NCI-H460 (cell line): ENCODE data around the gene UBFD1. TPM values are rescaled to one million over a fixed set of nuclear protein-coding genes. Genes with fewer than 3 reads are reported as not detected.
"Not testable (repeated sequence)": the region's sequence is repeated elsewhere in the genome, so short reads cannot be mapped to it uniquely, and the experiment has no call there.

Experiments
- DNase-seq: peaks from one replicate; pipeline ENCODE4 v3.0.0-alpha.2; 2016; ENCODE audit warnings: low read depth; ENCODE audit errors: extremely low read depth
- total RNA-seq: library from RNA; depleted of rRNA; stranded (reverse); fragments of >200 nt; shearing (Covaris generic); gene quantifications from 2 replicates; pipeline ENCODE4 v1.2.3, GENCODE V29; 2014

Gene UBFD1
- total RNA-seq, 1 experiment from 2014 or later, result 59.6 TPM

DNA sequence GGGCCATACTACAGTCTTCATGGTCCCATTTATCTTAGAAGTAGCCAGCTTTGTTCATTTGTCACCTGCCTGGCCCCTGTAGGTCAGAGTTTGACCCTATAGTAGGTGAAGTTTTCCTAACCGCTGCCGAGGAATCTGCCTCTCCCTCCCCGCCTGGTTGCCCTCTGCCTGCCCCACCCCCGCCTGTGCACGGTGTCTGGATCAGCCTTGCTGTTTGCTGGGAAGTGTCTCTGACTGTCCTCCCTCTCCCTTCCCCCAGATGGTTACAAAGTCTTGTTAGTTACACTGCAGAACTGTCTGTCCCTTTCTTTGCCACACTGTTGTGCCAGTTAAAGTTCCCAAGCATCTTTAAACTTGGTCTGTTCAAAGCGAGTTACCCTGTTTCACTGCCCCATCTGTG, 5.7 kb downstream of the UBFD1 start:
- no peak for DNase-seq

DNA sequence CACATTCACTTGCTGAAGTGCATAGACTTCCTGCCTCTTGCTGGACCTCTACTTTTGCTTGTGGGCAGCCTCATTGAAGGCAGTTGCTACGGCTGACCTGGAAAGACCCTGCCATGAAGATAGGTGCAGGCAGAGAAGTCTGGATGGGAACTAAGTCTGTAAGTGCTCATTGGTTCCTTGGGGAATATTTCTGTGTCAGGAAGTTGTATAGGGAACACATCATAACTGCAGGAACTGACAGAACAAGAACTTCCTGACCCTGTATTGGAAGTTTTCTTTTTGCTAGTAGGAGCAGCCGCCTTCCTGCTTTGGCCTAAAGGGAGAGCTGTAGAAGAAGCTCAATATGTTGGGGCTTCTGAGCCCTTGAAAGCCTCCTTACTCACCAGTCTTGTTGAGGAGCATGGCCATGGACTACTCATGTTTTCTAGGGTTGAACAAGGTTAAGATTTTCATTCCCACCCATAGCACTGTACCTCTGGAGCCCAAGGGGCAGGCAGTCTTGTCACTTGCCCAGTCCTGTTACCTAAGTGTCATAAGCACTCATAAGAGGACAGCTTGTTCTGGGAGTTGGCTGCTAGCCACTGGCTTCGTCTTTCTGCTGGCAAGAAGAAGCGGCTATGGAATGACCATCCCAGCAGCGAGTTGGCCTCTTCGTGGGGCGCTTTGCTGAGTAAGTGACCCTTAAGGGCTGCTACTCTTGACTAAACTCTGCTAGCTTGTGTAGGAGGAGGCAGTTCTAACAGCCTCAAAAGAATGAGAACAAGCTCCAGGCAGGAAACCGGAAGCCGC, 7.2 kb downstream of the UBFD1 start:
- DNase-seq, result no peak

DNA sequence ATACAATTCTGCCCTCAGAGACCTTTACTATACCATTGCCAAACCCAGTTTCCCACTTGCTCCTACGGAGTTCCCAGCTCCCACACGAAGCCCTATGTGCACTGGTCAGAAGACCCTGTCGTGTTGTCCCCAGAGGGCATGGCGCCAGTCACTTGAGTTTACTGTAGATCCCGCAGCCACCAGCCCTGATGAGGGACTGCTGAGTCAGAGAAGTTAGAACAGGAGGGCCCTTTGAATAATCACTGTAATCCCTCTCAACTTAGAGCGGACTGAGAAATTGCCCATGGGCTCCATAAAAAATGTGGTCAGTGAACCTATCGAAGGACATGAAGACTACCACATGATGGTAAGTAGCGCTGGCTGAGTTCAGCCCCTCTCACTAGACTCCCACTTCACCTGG, 9.2 kb downstream of the UBFD1 start:
- DNase-seq, result no peak

DNA sequence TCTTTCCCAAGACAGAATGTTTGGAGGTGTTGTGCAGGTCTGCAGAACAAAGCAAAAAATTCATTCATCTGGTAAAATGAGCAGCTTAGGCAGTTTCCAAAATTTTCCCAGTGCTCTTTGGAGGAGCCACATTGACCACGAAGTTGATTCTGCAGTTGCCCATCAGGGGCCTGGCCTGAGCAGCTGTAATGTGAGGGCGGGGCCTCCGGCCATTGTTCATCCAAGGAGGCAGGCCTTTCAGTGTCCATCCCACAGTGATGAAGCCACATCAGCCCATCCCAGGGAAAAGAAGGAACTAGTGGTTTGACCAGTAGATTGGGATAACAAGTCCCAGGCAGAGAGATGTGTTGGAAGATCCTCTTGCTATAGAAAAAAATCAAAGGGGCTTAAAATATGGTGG, 10.1 kb downstream of the UBFD1 start:
- DNase-seq, result no peak

DNA sequence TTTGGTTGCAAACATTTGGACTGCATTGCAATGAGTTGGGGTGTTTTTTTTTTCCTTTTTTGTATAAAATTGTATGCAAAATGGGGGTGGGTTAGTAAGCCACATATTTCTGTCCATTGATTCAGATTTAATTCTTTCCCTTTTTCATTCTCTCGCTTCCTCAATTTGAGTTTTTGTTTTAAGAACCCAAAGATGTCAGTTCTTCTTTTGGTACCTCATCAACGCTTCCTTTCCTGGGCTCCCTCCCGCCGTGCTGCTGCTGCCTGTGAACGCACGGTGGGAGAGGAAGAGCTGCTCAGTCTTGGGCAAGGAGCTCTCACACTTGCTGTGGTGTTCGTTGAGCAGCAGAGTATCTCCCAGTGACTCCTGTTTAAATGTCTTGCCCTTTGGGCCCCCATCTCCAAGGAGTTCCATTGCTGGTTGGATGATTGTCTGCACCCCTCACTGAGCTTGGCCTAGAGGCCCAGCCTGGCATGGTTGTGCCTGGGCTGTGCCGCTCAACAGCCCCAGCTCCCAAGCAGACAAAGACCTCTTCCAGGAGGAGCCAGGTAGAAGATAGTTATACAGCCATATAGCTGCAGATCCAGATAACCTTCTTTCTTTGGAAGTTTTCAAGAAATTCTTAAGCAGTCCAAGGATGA, 13.6 kb downstream of the UBFD1 start:
- no peak for DNase-seq

DNA sequence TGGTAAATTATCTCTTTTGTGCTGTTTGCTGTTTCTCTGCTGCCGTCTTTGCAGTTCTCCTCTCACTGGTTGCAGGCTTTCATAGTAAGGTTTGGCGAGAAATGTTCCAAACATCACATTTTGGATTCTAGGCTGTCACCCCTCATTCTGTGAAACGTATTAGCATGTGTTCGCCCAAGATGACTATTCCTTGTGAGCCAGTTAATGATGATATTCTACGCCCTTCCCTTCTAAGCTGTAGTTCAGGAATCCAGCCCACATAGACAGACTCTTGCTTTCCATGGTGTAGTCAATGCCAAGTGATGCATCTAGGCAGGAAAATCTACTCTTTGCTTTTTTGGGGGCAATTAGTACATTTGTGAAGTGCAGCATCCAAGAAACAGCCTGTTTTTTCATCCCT, 14.4 kb downstream of the UBFD1 start:
- no peak for DNase-seq

DNA sequence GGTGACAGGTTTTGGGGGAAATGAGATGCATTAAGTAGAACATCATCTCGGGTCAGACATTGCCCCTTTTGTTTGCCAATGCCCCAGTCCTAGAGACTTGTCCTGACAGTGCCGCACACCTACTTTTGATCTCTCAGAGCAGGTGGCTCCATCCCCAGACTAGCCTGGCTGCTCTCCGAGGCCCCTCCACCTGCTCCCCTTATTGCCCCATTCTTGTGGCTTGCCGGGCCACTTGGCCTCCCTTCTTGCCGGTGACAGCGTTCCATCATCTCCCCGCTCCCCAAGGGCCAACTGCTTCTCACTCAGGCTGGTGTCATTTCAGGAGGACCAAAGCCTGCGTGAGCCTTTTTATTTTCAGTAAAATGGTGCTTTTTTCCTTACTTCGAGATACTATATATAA, 14.9 kb downstream of the UBFD1 start:
- no peak for DNase-seq

DNA sequence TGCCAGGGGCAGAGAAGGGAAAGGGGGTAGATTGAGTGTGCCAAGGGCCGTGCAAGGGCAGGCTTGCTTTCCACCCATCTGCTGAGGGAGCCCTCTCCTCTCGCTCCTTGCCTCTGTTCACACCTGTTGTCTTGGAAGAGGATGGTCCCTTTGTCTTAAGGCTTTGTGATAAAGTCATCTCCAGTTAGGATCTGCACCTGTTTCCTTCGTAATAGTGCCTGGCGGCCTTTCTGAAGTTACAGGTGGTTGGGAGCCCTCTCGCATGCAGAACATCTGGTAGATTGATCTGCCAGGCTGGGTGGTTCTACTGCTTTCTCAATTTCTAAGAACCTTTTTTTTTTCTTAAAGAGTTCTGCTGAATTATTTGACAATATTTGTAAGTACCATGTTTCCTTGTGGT, 16.3 kb downstream of the UBFD1 start:
- DNase-seq, result no peak

DNA sequence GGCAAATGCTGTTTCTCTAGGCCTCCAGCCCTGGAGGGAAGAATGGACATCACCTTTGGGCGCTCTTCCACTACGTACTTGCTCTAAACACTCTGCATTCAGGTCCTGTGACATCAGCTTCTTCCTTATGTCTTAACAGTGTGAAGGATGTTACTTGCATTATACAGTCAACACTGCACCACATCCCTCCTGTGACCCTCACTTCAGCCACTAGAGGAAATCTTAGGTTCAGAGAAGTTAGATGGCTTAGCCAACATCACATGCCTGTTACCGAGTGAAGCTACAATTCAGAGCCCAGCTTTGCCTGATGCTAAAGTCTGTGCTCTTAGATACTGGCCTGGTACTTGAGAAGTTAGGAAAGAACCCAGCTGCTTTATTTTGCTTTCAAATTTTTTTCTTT, 18.3 kb downstream of the UBFD1 start:
- DNase-seq, result no peak

DNA sequence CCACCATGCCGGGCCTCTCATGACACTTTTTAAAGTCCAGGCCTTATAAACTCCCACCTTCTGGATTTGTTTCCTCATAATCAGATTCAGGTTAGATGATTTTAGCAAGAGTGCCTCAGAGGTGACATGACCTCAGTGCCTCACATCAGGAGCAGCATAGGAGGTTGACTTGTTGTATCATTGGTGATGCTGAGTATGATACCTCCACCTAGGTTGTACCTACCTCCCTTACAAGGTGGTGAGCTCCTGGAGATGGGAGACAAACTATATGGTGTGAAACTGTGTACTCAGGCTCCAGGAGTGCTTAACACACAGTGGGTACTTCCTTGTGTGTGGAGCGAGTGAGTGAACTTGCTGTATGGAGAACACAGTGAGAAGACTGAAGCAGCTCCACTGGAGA, 20.0 kb downstream of the UBFD1 start:
- DNase-seq, result no peak

DNA sequence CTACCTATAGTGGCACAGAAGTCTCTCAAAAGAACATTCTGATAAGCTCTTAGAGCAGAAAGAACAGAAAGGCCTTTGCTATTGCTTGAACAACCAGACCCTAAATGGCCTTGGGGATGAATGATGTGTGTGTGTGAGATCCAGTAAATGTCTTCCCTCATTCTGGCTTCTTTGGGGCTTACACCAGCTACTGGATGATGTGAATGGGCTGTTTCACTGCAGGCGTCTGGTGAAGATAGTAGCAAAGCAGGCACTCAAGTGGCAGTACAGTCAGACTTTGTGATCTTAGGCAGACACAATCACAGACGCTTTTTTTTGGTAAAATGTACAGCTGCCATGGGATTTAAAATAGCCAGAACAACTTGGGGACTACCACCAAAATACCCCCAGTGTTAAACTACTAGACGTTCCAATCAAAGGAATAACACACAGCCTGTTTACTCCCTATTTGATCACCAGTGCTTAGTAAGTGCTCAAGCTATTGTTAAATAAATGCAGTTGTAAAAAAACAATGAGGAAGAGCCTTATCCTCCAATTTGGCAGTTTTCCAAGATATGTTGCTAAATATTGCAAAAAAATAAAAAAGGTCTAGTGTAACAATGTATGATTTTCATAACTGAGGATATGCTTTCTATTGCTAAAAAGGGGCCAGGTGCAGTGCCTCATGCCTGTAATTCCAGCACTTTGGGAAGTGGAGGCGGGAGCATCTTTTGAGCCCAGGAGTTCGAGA, 20.7 kb downstream of the UBFD1 start:
- DNase-seq, result no peak

DNA sequence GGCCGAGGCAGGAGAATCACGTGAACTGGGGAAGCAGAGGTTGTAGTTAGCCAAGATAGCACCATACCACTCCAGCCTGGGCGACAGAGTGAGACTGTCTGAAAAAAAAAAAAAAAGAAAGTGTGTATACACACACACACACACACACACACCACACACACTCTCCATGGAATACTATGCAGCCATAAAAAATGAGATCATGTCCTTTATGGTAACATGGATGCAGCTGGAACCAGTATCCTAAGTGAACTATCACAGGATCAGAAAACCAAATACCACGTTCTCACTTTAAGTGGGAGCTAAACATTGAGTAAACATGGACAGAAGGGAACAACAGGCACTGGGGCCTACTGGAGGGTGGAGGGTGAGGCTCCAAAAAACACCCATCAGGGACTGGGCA, 21.8 kb downstream of the UBFD1 start:
- no peak for DNase-seq

DNA sequence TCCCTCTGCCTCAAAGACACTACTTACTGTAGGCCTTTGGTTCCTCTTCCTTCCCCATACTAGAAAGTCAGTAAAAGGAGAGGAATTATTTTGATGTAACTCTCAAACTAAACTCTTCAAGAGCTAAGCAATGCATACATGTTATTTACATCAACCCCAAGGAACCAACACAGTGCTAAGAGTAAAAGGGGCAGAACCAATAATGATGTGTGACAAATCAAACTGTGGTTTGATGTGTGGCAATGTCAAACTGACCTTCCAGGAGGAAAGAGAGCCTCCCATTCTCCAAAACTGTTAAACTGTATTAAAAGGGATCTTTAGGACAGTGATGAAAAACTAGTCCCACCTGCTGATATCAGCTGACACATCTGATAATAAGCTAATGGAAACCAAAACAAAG, 22.9 kb downstream of the UBFD1 start:
- DNase-seq, result no peak

DNA sequence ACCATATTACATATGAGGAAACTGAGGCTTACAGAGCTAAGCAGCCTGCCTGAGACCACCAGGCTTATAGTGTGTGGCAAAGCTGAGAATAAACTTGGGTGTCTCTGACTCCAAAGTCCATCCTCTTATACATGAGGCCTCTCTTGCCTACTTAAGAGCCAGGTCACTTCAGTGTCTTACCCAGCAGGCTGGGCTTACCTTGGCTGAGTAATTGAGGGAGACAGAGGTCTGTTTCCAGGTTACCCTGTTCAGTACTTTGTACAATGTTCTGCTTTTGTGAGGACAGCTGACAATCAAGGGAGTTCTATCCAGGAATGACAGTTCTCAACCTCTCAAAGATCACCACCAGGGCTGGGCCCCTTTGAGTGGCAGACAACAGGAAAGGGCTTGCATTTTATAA, 24.2 kb downstream of the UBFD1 start:
- DNase-seq, result no peak

DNA sequence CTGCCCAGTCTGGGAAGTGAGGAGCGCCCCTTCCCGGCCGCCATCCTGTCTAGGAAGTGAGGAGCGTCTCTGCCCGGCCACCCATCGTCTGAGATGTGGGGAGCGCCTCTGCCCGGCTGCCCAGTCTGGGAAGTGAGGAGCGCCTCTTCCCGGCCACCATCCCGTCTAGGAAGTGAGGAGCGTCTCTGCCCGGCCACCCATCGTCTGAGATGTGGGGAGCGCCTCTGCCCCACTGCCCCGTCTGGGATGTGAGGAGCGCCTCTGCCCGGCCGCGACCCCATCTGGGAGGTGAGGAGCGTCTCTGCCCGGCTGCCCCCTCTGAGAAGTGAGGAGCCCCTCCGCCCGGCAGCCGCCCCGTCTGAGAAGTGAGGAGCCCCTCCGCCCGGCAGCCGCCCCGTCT, 25.7 kb downstream of the UBFD1 start:
- not testable (repeated sequence) for DNase-seq

DNA sequence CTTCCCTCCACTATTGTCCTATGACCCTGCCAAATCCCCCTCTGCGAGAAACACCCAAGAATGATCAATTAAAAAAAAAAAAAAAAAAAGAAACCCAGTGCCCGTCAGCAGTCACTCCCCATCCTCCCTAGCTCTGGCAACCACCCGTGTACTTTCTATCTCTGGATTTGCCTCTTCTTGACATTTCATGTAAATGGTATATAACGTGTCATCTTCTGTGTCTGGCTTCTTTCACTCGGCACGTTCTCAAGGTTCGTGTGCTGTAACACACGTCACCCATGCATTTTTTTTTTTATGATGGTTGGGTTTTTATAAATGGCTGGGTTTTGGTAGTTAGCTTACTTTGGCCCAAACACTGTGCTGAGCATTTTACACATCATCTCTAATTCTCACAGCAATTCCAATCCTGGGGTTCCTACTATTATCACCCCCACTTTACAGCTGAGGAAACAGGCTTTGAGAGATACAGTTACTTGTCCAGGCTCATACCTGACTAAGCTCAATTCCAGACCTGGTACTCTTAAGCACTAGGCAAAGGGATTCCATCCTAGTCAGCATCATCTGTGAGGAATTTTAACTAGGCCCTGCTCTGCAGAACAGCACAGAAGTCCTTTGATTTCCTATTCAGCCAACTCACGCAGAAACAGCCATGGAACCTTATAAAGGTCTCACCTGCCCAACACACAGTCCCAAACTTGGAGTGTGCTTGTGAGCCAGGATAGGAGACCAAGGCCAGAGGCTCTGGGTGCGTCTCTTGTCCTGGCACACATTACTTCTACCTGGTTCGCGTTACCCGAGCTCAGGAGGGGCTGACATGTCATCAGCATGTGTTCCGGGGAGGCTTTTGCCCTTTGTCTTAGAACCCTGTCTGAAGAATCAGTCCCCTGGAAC, 26.9 kb downstream of the UBFD1 start:
- DNase-seq, result no peak

DNA sequence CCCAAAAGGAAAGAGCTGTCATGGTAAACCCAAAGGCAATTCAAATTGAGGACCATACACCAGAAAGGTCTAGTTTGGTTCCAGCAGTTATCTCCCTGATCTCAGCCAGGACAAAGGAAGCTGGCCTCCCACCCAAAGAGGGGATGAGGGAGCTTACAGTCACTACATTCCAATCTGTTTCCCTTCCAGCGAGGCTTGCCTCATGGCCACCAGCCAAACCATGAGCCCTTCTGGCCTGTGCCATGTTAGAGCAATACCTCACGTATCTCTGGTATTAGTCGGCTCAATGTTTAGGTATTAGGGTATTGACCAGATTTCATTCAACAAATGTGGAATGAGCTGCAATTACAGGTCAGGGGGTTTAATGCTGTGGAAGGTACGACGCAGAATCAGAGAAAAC, 30.2 kb downstream of the UBFD1 start:
- DNase-seq, result no peak

DNA sequence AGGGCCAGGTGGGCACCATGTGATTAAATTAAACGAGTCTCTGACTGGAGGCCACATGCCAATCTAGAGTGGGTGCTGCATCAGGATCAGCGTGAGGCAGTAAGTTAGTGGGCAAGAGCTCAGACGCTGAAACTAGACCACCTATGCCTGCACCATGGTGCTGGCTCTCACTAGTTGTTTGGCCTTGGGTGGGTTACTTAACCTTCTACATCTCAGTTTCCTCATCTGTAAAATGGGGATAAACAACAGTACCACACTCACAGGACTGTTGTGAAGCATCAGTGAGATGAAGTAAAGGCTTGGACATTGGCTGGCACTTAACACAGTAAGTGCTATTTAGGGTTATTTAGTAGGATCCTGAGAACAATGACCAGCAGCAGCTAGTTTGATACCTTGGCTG, 32.7 kb downstream of the UBFD1 start:
- DNase-seq, result no peak

DNA sequence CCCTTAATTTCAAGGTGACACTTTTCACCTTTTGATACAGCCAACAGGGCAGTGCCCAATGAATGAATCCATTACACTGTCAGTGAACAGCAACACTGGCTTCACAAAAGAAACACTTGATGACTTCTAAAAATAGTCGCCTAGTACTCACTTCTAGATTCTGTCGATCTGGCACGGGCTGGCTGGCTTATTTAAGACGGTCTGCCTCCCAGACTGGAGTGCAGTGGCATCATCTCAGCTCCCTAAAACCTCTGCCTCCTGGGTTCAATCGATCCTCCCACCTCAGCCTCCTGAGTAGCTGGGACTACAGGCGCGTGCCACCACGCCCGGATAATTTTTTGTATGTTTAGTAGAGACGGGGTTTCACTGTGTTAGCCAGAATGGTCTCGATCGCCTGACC, 36.7 kb downstream of the UBFD1 start:
- no peak for DNase-seq

DNA sequence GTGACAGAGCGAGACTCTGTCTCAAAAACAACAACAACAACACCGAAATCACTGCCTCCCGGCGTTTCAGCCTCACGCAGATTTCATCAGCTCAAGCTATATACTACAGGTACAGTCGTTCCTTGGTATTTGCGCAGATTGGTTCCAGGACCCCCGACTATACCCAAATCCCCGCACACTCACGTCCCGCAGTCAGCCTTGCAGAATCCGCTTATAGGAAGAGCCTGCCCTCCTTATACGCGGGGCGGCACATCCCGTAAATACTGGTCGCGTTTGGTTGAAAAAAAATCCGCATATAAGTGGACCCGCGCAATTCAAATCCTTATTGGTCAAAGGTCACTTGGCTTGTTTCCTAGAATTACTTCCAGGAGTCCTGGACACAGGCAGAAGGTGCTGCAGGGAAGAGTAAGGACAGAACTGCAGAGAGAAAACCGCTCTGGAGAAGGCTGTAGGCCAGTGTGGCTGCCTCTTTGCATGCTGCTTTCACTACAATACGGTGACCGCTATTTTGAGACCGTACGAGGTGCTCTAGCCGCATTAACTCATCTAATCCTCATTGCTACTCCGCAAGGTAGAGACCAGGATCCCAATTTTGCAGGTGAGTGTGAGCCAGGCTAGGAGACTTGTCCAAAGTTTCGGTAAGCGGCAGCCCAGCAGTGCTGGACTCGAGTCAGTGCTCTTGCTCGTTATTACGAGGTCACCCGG, 37.9 kb downstream of the UBFD1 start:
- no peak for DNase-seq
